WTC11 (cell line): ENCODE measurements around the gene FHL3. TPM values are rescaled to one million over a fixed set of nuclear protein-coding genes. Genes with fewer than 3 reads are reported as not detected.

Source experiments
- ATAC-seq: fragments of 200-7000 bp; cut with Tn5 transposase; 2 replicates; pipeline ENCODE4 v1.10.0; 2021; ENCODE audit warnings: mild to moderate bottlenecking, moderate library complexity
- CTCF ChIA-PET: fragments of 300-600 bp; sonication (Branson Sonifier 250); formaldehyde crosslinking; loops from one replicate; lab custom pipeline; 2021; ENCODE audit warnings: antibody characterized with exemption; lab: Charles Lee
- POLR2A ChIA-PET: fragments of 350-600 bp; sonication (Branson Sonifier 250); formaldehyde crosslinking; loops from one replicate; lab custom pipeline; 2021; ENCODE audit warnings: antibody characterized with exemption; lab: Charles Lee
- DNase-seq: peaks from one replicate; pipeline ENCODE4 v3.0.0; 2021; ENCODE audit warnings: low spot score
- H3K27ac Mint-ChIP-seq: 2 replicates; pipeline ENCODE4 v1.8.0; 2021; ENCODE audit warnings: mixed read lengths
- H3K27me3 Mint-ChIP-seq: 2 replicates; pipeline ENCODE4 v1.8.0; 2021; ENCODE audit warnings: low read depth, mild to moderate bottlenecking, moderate library complexity, mixed read lengths
- H3K36me3 Mint-ChIP-seq: 2 replicates; pipeline ENCODE4 v1.8.0; 2021; ENCODE audit warnings: mixed read lengths
- H3K4me1 Mint-ChIP-seq: 2 replicates; pipeline ENCODE4 v1.8.0; 2022; ENCODE audit warnings: mixed read lengths
- H3K4me3 Mint-ChIP-seq: 2 replicates; pipeline ENCODE4 v1.8.0; 2021; ENCODE audit warnings: mild to moderate bottlenecking, moderate library complexity, mixed read lengths
- H3K9me3 Mint-ChIP-seq: 2 replicates; pipeline ENCODE4 v1.8.0; 2021; ENCODE audit warnings: mixed read lengths
- CBFB ChIP-seq: sonication (generic); formaldehyde crosslinking; IDR thresholded peaks from 2 replicates; pipeline ENCODE4 v1.8.1; 2022; ENCODE audit warnings: mild to moderate bottlenecking, low read depth, missing genetic modification reagents
- NFE2L1 ChIP-seq: sonication (generic); formaldehyde crosslinking; IDR thresholded peaks from 2 replicates; pipeline ENCODE4 v1.8.1; 2023; ENCODE audit warnings: missing genetic modification reagents
- TCF7 ChIP-seq: sonication (generic); formaldehyde crosslinking; IDR thresholded peaks from 2 replicates; pipeline ENCODE4 v1.8.0; 2022; ENCODE audit warnings: mild to moderate bottlenecking, low read depth, missing genetic modification reagents, moderate library complexity
- ZBTB21 ChIP-seq: sonication (generic); formaldehyde crosslinking; IDR thresholded peaks from 2 replicates; pipeline ENCODE4 v1.8.1; 2023; ENCODE audit warnings: mild to moderate bottlenecking, missing genetic modification reagents, borderline replicate concordance
- ZNF121 ChIP-seq: sonication (generic); formaldehyde crosslinking; IDR thresholded peaks from 2 replicates; pipeline ENCODE4 v1.8.0; 2023; ENCODE audit warnings: missing genetic modification reagents
- ZNF263 ChIP-seq: sonication (generic); formaldehyde crosslinking; IDR thresholded peaks from 2 replicates; pipeline ENCODE4 v1.8.1; 2022; ENCODE audit warnings: low read depth, mild to moderate bottlenecking, moderate library complexity, missing genetic modification reagents
- ZNF423 ChIP-seq: fragments of 250-450 bp; sonication (Bioruptor Pico); IDR thresholded peaks from 2 replicates; pipeline ENCODE4 v2.1.2; 2022; ENCODE audit warnings: mild to moderate bottlenecking, moderate library complexity
- total RNA-seq: library from RNA; stranded (reverse); gene quantifications from 3 replicates; pipeline ENCODE4 v1.2.3, GENCODE V29; 2021
- TF ChIP-seq, protein P1 (sequence below): sonication (generic); formaldehyde crosslinking; IDR thresholded peaks from 2 replicates; pipeline ENCODE4 v1.8.1; 2022; ENCODE audit warnings: mild to moderate bottlenecking, missing genetic modification reagents, moderate library complexity, borderline replicate concordance
- TF ChIP-seq, protein P2 (sequence below): sonication (generic); formaldehyde crosslinking; IDR thresholded peaks from 2 replicates; pipeline ENCODE4 v1.8.0; 2022; ENCODE audit warnings: mild to moderate bottlenecking, missing genetic modification reagents
- TF ChIP-seq, protein P3 (sequence below): sonication (generic); formaldehyde crosslinking; IDR thresholded peaks from 2 replicates; pipeline ENCODE4 v1.8.1; 2023; ENCODE audit warnings: mild to moderate bottlenecking, missing genetic modification reagents, moderate library complexity
- TF ChIP-seq, protein P4 (sequence below): sonication (generic); formaldehyde crosslinking; IDR thresholded peaks from 2 replicates; pipeline ENCODE4 v1.8.1; 2022; ENCODE audit warnings: low read depth, mild to moderate bottlenecking, moderate library complexity, missing genetic modification reagents, borderline replicate concordance
- TF ChIP-seq, protein P5 (sequence below): sonication (generic); formaldehyde crosslinking; IDR thresholded peaks from 2 replicates; pipeline ENCODE4 v1.8.1; 2023; ENCODE audit warnings: mild to moderate bottlenecking, moderate library complexity, missing genetic modification reagents
- TF ChIP-seq, protein P6 (sequence below): sonication (generic); formaldehyde crosslinking; conservative IDR thresholded peaks from 2 replicates; pipeline ENCODE4 v1.8.1; 2022; ENCODE audit warnings: mild to moderate bottlenecking, missing genetic modification reagents
- TF ChIP-seq, protein P7 (sequence below): sonication (generic); formaldehyde crosslinking; IDR thresholded peaks from 2 replicates; pipeline ENCODE4 v1.8.1; 2023; ENCODE audit warnings: mild to moderate bottlenecking, missing genetic modification reagents, moderate library complexity
- TF ChIP-seq, protein P8 (sequence below): sonication (generic); formaldehyde crosslinking; IDR thresholded peaks from 2 replicates; pipeline ENCODE4 v1.8.0; 2023; ENCODE audit warnings: missing genetic modification reagents, mild to moderate bottlenecking, borderline replicate concordance

The FHL3 gene
- total RNA-seq, 1 experiment from 2014 or later = 34.4 TPM

DNA sequence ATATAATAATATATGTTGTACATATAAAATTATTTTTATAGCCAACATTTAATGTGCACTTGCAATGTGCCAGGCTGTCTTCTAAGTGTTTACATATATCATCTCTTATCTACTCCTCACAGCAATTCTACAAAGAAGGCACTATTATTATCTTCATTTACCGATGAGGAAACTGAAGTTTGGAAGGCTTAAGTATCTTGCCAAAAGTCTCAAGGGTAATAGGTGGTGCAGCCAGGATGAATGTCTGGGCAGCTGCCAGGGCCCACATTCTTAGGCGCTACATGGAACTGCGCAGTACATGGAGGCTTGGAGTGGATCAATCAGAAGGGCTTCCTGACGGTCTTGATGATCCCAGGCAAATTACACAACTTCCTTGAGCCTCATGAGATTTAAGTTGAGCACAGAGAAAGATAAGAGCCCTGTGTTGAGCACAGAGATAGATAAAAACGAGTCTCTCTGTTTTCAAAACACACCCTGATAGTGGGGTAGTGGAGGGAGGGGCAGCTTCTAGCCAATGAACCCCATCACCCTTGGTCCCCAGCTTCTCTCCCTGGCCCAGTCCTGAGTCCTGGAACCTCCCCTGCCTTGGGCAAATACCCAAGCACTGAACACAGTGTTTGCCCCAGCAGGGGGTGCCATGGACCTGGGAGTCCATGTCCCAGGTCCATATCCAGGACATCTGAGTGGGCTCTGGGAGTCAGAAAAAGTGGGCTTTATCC is 32.1 kb upstream of the FHL3 start:
- H3K27ac Mint-ChIP-seq = no peak overlapping the region
- POLR2A ChIA-PET = interaction anchor here (0.7 kb wide), 1 partner anchor 9 kb away, joined by 3 read pairs; the partner anchor contains the start of gene POU3F1
- CTCF ChIA-PET = interaction anchor here (0.5 to 2.2 kb wide), 4 partner anchors 18 to 601 kb away, joined by 3 to 10 read pairs (median 4); no protein-coding TSS in a partner anchor
- peaks cover 11% of the 10 kb centered on the region for H3K9me3 Mint-ChIP-seq
- peaks cover 17% of the 10 kb centered on the region for H3K36me3 Mint-ChIP-seq
- H3K4me1 Mint-ChIP-seq = peaks cover 13% of the 10 kb centered on the region
- peaks cover 6% of the 10 kb centered on the region for H3K27me3 Mint-ChIP-seq
- DNase-seq = no peak
- TF ChIP-seq, protein P1, sequence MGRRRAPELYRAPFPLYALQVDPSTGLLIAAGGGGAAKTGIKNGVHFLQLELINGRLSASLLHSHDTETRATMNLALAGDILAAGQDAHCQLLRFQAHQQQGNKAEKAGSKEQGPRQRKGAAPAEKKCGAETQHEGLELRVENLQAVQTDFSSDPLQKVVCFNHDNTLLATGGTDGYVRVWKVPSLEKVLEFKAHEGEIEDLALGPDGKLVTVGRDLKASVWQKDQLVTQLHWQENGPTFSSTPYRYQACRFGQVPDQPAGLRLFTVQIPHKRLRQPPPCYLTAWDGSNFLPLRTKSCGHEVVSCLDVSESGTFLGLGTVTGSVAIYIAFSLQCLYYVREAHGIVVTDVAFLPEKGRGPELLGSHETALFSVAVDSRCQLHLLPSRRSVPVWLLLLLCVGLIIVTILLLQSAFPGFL (CRISPR knock-in tag) = no peak
- TF ChIP-seq, protein P2, sequence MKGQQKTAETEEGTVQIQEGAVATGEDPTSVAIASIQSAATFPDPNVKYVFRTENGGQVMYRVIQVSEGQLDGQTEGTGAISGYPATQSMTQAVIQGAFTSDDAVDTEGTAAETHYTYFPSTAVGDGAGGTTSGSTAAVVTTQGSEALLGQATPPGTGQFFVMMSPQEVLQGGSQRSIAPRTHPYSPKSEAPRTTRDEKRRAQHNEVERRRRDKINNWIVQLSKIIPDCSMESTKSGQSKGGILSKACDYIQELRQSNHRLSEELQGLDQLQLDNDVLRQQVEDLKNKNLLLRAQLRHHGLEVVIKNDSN (CRISPR knock-in tag) = no peak
- no peak for TF ChIP-seq CBFB
- TF ChIP-seq, all 79 proteins: peak for 0
- no peak for ATAC-seq
- no peak overlapping the region for H3K4me3 Mint-ChIP-seq

DNA sequence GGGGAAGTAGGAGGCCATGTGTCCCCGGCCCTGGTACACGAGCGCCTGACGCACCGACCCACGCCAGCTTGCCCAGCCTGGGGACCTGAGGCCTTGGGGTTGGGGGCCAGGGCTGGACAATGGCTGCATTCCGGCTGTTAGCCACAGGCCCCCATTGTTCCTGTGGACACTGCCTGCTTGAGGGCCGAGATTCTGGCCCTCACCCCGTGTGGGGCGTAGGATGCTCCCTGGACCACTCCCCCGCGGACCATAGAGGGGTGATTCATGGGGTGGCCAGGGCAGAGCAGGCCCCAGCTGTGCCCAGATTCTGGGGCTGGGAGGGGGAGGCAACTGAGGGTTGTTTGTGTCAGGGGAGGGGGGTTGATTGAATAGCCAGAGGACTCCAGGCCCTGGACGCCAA is 29.6 kb upstream of the FHL3 start:
- CTCF ChIA-PET = no interaction called here

More for the DNA sequence above, 29.6 kb upstream of the FHL3 start:
- peaks cover 13% of the 10 kb centered on the region for H3K36me3 Mint-ChIP-seq
- POLR2A ChIA-PET = no interaction called here
- peaks cover 2% of the 10 kb centered on the region; the same call in 1 of the 2 replicates for H3K27me3 Mint-ChIP-seq
- DNase-seq (no peak), ATAC-seq (no peak)
- H3K27ac Mint-ChIP-seq = no peak overlapping the region
- peaks cover 17% of the 10 kb centered on the region for H3K4me1 Mint-ChIP-seq
- TF ChIP-seq, protein P3, sequence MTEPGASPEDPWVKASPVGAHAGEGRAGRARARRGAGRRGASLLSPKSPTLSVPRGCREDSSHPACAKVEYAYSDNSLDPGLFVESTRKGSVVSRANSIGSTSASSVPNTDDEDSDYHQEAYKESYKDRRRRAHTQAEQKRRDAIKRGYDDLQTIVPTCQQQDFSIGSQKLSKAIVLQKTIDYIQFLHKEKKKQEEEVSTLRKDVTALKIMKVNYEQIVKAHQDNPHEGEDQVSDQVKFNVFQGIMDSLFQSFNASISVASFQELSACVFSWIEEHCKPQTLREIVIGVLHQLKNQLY = no peak
- TF ChIP-seq, protein P4, sequence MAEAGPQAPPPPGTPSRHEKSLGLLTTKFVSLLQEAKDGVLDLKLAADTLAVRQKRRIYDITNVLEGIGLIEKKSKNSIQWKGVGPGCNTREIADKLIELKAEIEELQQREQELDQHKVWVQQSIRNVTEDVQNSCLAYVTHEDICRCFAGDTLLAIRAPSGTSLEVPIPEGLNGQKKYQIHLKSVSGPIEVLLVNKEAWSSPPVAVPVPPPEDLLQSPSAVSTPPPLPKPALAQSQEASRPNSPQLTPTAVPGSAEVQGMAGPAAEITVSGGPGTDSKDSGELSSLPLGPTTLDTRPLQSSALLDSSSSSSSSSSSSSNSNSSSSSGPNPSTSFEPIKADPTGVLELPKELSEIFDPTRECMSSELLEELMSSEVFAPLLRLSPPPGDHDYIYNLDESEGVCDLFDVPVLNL (CRISPR knock-in tag) = no peak
- TF ChIP-seq, protein P2 (CRISPR knock-in tag) = no peak
- TF ChIP-seq TCF7 (CRISPR knock-in tag) = no peak
- TF ChIP-seq, protein P5, sequence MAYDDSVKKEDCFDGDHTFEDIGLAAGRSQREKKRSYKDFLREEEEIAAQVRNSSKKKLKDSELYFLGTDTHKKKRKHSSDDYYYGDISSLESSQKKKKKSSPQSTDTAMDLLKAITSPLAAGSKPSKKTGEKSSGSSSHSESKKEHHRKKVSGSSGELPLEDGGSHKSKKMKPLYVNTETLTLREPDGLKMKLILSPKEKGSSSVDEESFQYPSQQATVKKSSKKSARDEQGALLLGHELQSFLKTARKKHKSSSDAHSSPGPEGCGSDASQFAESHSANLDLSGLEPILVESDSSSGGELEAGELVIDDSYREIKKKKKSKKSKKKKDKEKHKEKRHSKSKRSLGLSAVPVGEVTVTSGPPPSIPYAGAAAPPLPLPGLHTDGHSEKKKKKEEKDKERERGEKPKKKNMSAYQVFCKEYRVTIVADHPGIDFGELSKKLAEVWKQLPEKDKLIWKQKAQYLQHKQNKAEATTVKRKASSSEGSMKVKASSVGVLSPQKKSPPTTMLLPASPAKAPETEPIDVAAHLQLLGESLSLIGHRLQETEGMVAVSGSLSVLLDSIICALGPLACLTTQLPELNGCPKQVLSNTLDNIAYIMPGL (CRISPR knock-in tag) = no peak
- no peak for TF ChIP-seq NFE2L1
- TF ChIP-seq, protein P6, sequence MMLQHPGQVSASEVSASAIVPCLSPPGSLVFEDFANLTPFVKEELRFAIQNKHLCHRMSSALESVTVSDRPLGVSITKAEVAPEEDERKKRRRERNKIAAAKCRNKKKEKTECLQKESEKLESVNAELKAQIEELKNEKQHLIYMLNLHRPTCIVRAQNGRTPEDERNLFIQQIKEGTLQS (CRISPR knock-in tag) = no peak
- no peak for TF ChIP-seq ZNF263
- TF ChIP-seq, protein P7, sequence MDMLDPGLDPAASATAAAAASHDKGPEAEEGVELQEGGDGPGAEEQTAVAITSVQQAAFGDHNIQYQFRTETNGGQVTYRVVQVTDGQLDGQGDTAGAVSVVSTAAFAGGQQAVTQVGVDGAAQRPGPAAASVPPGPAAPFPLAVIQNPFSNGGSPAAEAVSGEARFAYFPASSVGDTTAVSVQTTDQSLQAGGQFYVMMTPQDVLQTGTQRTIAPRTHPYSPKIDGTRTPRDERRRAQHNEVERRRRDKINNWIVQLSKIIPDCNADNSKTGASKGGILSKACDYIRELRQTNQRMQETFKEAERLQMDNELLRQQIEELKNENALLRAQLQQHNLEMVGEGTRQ (CRISPR knock-in tag) = no peak
- no peak for TF ChIP-seq ZBTB21 (CRISPR knock-in tag)
- TF ChIP-seq, protein P8, sequence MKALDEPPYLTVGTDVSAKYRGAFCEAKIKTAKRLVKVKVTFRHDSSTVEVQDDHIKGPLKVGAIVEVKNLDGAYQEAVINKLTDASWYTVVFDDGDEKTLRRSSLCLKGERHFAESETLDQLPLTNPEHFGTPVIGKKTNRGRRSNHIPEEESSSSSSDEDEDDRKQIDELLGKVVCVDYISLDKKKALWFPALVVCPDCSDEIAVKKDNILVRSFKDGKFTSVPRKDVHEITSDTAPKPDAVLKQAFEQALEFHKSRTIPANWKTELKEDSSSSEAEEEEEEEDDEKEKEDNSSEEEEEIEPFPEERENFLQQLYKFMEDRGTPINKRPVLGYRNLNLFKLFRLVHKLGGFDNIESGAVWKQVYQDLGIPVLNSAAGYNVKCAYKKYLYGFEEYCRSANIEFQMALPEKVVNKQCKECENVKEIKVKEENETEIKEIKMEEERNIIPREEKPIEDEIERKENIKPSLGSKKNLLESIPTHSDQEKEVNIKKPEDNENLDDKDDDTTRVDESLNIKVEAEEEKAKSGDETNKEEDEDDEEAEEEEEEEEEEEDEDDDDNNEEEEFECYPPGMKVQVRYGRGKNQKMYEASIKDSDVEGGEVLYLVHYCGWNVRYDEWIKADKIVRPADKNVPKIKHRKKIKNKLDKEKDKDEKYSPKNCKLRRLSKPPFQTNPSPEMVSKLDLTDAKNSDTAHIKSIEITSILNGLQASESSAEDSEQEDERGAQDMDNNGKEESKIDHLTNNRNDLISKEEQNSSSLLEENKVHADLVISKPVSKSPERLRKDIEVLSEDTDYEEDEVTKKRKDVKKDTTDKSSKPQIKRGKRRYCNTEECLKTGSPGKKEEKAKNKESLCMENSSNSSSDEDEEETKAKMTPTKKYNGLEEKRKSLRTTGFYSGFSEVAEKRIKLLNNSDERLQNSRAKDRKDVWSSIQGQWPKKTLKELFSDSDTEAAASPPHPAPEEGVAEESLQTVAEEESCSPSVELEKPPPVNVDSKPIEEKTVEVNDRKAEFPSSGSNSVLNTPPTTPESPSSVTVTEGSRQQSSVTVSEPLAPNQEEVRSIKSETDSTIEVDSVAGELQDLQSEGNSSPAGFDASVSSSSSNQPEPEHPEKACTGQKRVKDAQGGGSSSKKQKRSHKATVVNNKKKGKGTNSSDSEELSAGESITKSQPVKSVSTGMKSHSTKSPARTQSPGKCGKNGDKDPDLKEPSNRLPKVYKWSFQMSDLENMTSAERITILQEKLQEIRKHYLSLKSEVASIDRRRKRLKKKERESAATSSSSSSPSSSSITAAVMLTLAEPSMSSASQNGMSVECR (CRISPR knock-in tag) = no peak
- TF ChIP-seq ZNF423 (CRISPR knock-in tag) = no peak
- TF ChIP-seq ZNF121 (CRISPR knock-in tag) = no peak
- peaks cover 11% of the 10 kb centered on the region for H3K9me3 Mint-ChIP-seq
- no peak overlapping the region for H3K4me3 Mint-ChIP-seq
